HG02870 (cell line): Measurements from ENCODE around the gene NRXN3.

Experiments
- ATAC-seq: cut with Tn5 transposase; IDR thresholded peaks from one replicate; pipeline ENCODE4 v1.9.1; 2021; ENCODE audit warnings: mild to moderate bottlenecking, moderate library complexity; ENCODE audit not compliant: unreplicated experiment

NRXN3 gene

DNA sequence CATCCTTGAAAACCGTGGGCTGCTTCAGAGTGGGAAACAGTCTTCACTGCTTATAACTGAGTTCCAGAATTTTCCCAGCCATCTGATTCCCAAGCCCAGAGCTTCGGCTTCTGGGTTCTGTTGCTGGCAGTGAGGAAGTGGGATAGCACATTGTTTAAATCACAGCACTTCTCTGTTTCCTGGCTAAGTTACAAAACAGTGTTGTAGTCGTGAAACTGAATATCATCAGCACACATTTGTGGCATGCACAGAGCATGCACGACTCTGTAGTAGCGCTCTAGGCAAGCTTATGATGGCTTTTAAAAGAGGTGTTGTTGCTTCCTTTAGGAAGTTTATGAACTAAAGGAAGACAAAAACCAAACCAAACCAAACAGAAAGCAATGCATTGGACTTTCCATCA is 1005.5 kb downstream of the NRXN3 start:
- ATAC-seq: no peak

DNA sequence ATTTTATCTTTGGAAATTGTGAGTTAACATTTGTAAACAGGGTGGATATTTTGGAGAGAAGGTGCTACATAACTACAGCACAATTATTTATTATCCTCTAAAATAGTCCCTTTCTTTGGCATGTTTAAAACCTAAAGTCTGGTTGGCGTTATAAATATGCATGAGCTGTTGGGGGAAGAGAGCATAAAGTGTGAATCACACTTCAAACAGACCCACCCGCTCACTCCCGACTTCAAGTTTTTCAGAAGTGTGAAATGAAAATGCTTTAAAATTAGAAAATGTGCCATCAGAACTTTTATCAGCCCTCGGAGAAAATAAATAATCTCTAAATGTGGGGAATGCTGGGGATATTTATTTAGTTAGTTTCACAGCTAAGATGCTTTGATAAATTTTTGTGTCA is 1006.9 kb downstream of the NRXN3 start:
- ATAC-seq: no peak

DNA sequence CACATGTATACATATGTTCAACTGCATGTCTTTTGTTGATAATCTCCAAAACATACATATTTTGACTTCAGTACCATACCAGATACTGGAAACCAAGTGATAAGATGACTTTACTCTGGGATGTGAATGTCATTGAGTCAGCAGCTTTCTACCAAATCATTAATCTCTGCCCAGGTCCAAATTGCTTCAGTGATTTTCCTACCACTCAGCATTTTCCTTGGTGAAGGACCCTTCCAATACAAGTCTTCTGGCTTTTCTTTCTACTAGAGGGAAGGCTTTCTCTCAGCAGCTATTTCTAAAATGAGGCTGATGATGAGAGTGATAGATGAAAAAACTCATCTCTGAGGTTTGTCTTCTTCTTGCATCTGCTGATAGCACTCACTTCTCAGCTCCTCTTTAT is 1008.5 kb downstream of the NRXN3 start:
- ATAC-seq: no peak

DNA sequence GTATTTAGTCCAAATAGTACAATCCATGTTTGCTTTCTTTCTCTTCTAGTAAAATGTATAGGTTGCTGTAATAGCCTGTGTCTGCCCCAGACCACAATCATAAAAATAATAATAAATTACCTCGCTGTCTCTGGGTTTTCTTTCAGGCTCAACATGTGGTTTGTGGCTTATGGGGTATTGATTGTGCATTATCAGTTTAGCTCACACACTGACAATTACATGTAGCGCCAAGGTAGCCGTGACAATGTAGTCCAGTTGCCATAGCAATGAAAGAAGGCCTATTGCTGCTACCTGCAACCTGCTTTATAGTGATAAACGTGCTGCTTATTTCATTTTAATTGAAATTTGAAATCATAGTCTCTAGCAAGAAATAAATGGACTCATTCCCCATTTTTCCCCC is 1009.8 kb downstream of the NRXN3 start:
- ATAC-seq: no peak

DNA sequence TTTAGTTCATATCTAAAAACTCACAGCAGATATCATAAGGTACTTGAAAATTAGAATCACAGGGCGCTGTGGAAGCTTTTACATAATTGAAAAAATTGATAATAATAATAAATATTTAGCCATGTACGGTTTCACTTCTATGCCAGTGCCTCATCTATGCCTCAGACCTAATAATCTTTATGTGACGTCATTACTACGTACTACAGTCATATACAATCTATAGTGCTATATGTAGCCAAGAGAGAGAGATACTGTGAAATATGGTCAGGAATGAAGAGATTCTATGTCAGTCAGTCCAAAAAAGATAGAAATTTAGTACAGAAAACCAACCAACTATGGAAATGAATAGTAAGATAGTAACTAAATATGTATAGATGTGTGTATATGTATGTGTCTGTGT is 1010.5 kb downstream of the NRXN3 start:
- no peak for ATAC-seq

DNA sequence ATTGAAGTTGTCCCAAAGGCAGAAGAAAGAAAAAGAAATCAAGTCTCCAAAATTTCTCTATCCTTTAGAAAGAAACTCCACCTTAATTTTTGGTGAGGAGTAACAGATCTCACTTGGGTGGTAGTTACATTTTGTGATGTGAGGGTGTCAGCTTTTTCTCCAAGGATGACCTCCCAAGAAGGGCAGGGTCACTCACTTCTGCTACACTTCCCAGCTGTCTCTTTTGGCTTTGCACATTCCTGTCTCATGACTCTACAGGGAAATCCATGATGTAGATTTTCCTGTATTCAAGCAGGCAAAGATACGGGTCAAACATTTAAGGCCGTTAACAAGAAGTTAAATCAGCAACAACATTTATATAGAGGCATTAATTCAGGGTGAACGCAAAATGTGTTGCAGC is 1016.4 kb downstream of the NRXN3 start:
- ATAC-seq: no peak

DNA sequence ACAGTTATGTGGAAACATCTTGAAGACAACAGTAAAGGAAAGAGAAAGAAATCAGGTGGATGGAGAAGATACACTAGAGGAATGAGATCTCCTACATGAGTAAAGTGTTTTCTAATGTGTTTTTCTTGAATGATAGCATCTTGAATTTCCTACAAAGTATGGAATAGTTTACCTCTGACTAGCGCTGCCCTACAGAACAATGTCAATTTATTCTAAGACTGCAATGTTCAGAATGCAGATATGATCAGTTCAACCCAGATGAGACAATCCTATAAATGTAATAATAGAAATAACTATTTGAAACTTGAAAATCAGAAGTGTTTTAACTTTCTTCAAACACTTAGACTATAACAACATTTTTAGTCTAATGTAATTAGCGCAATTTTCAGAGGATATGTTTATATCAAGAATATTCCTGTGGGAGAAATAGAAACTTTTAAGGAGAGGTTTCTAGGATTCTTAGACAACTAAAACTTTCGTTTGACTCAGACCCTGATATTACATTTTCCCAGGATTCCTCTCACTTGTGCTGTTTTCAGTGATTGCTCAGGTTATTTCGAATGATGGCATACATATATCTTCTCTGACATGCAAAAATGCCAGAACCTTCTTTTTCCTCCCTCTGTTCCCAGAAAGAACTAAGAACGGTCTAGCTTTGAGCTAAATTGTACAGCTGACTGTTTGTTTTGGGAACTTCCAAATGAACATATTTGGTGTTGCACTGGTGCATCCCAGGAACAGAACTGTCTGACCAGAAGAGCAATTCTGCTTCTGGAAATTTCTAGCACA is 1023.7 kb downstream of the NRXN3 start:
- ATAC-seq: no peak

DNA sequence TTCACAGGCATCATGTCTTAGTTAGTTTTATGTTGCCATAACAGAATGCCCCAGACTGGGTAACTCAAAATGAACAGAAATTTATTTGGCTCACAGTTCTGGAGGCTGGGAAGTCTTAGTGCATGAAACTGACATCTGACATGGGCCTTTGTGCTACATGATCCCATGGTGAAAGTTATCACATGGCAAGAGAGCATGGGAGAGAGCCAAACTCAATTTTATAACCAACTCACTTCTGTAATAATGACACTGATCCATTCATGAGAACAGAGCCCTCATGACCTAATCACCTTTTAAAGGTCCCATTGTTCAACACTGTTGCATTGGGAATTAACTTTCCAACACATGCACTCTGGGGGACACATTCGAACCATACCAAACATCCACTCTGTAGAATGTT is 1026.0 kb downstream of the NRXN3 start:
- no peak for ATAC-seq

DNA sequence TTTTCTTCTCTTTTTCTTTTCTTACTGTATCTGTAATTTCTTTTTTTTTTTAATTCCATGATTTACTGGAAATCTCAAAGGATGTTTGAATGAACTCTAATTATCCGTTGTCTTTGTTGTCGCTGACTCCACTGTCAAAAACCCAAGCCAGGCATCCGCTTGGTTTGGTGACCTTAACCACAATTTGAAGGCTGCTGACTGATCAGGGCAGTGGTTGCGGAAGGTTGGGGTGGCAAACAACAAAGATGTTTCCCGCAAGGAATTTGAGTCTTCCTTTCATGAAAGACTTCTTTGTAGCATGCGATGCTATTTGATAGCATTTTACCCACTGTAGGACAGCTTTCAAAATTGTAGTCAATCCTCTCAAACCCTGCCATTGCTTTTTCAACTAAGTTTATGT is 1027.3 kb downstream of the NRXN3 start:
- ATAC-seq: no peak

DNA sequence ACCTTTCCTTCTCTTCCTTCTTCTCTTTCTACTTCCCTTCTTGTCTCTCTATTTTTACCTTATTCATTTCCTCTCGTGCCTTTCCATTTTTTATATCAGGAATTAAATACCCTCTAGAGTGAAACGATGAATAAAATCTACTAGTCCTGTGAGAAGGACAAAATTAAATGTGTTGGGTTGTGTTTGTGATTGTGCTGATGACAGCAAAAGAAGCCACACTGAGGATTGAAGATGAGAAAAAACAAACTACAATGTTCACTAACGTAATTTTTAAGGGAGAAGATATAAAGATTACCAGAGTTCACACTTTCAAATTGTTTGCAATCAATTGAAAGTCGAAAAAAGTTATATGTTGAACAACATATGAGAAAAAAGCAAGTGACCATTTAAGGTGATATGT is 1029.0 kb downstream of the NRXN3 start:
- no peak for ATAC-seq

DNA sequence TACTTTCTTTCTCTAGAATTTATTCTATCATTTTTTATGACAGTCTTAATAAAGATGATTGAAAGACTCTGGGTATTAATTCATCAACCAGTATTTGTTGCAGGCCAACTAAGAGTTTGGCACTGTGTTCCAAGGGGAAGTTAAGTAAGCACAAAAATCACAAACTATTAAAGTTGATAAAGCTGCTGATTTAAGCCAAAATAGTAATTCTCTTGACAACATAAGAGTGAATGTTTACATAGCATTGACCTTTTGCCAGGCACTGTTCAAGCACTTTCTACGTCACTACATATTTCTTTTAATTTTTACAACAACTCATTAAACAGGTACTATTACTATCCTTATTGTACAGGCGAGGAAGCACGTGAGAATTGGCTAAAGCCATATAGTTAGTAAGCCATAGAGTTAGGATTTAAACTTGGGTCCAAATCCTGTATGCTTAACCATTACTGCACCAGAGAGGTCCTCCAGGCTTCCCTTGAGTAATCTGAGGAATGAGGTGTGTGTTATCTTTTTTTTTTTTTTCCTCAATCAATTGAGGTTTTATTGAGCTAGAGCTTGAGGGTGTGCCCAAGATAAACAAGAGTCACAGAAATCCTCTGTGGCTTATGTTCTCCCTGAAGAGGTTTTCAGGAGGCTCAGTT is 1031.5 kb downstream of the NRXN3 start:
- ATAC-seq: no peak

DNA sequence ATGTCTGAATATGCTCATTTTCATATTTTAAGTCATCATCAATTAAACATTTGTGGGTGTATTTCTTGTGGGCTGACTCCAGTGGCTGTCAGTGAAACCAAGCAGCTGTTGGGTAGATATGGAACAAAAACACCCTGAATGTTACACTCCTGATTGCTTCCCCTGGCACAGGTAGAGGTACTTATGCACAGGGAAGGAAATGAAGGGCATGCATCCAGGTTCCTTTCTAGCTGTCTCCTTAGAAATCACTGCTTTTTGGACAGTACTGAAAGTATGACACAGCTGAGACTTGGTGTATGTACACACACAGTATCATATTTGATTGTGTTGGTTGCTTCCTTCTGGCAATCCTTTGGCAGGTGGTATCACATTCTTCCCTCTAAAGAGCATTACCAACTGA is 1034.4 kb downstream of the NRXN3 start:
- ATAC-seq: no peak

DNA sequence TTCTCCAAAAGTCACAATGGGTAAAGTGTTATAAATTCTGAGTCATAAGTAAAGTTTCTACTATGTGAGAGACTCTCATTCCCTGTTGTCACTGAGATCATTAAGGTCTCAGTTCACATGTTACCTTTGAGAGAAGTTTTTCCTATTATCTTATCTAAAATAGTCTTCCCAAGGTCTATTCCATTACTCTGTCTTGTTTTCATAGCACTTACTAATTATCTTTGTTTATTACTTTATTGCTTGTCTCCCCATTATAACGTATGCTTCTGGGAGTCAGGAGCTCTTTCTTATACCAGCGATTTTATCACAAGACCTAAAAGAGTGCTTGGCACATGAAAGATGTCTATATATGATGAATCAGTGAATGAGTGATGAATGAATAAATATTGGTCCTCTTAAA is 1039.2 kb downstream of the NRXN3 start:
- ATAC-seq: no peak

DNA sequence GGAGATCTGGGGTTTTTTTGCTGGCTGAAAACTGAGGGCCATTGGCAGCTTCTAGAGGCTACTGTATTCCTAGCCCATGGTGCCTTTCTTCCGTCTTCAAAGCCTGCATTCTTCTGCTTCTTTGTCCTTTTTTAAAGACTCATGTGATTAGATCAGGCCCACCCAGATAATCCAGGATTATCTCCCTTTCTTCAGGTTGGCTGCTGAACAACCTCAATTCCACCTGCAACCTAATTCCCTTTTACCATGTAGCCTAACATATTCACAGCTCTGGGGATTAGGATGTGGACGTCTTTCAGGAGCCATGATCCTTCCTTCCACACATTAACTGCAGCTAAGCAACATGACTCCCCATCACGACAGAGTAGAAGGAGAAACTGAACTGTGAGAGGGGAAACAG is 1055.6 kb downstream of the NRXN3 start:
- no peak for ATAC-seq

DNA sequence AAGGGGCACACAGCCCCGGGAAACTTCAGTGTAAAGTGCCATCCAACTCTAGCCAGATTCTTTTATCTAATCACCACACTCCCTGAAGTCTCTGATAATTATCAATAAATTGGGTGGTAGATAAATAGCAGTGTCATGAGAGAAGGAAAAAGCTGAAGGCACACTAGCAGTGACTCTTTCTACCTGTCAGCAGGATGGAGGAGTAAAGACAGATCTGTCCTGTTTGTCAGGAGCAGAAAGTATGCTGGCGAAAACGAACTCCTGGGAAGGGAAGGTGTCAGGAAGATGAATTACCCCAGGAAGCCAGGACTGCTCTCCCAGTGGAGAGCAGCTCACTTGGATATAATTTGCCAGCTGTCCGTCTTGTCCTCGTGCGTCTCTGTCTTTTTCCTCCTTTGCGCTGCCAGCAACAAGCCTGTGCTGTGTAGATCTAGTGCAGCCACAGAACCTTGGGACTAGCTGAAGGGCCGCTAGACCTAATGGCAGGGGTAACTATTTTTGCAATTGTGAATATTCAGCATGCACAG is 1059.3 kb downstream of the NRXN3 start:
- no peak for ATAC-seq

DNA sequence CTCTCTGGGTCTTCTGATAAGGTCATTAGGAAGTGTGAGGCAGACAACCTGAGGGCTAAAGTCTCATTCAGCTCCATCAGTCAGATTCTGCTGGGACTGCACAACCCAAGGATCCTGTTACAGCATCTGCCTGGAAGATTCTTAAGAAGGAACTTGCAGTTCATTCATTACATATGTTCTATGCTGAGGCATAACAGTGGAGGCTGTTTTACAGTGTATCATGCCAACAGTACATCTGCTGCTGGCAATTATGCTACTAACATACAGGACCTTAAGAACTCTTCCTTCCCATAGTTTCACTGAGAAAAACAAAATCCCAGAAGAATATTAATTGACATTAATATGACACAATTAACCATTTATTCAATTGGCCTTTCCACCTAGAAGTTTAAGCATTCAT is 1072.5 kb downstream of the NRXN3 start:
- ATAC-seq: no peak

DNA sequence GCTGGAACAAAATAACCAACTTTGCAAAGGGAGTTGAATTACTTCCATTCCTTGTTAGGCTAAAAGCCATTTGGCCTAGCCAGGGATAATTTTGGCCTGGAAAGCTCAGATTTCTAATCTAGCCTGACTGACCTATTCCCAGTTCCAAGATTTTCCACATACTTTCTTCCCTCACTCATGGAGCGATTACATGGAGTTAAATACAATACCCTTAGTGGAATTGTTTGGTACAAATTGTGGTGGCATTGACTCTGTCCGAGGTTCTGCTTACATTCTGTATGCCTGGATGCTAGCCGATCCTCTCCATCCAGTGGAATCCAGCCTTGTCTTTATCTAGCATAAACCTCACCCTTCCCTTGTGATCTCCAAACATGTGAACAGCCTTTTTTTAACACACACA is 1076.0 kb downstream of the NRXN3 start:
- ATAC-seq: no peak

DNA sequence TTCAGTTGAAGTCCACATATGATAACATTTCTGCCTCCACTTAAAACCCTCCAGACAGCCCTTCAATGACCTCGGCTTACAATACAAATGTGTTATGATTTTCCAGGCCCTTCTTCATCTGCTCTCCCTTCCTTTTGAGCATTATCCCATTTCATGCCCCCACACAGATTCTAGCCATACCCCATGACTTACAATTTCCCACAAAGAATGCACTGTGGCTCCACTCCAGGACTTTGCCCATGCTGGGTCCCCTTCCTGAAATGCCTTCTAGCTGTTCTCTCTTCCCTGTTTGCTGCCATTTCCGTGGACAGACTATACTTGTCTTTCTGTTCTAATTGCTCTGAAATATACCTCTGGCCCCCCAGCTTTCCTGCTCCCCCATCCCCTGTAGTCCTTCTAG is 1078.0 kb downstream of the NRXN3 start:
- ATAC-seq: no peak

DNA sequence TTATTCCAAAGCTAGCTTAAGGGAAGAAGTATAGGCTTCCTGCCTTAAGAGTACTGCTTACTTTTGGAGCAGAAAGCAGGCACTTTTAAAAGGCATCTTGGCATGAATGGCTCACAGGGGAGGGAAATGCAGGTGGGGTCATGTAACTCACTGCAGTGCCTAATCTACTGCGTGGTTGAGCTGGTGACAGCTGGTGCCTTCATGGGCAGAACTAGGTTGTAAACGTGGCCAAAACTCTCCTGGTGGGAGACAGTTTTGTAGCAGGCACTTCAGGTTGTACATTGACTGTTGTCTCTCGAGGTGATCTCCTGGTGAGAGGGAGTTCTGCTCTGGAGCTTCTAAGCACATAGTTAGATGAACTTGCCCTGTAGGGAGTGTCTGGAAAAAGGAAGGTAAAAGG is 1078.6 kb downstream of the NRXN3 start:
- no peak for ATAC-seq

DNA sequence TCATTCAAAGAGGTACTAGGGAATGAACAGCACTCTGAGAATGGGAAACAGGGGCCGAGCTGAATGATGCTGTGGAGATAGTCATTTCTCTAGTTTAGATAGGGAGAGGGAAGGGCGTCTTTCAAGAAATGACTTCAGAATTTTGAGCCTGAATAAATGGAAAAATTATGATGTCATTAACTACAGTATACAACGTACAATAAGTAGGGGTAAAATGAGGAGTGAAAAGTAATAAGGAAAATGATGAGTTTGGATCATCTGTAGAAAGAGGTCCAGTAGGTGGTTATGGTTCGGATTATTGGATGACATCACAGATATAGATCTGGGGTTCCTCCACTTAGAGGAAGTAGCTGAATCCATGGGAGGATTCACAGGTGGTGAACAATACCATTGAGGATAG is 1081.1 kb downstream of the NRXN3 start:
- no peak for ATAC-seq

DNA sequence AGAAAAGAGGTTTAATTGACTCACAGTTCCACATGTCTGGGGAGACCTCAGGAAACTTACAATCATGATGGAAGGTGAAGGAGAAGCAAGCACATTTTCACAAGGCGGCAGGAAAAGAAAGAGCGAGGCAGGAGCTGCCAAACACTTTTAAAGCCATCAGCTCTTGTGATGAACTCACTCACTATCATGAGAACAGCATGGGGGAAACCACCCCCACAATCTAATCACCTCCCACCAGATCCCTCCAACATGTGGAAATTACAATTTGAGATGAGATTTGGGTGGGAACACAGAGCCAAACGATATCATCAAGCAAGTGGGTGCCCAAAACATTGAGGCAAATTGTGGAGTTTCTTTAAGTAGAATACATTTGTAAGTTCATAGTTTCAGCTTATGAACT is 1083.4 kb downstream of the NRXN3 start:
- no peak for ATAC-seq

DNA sequence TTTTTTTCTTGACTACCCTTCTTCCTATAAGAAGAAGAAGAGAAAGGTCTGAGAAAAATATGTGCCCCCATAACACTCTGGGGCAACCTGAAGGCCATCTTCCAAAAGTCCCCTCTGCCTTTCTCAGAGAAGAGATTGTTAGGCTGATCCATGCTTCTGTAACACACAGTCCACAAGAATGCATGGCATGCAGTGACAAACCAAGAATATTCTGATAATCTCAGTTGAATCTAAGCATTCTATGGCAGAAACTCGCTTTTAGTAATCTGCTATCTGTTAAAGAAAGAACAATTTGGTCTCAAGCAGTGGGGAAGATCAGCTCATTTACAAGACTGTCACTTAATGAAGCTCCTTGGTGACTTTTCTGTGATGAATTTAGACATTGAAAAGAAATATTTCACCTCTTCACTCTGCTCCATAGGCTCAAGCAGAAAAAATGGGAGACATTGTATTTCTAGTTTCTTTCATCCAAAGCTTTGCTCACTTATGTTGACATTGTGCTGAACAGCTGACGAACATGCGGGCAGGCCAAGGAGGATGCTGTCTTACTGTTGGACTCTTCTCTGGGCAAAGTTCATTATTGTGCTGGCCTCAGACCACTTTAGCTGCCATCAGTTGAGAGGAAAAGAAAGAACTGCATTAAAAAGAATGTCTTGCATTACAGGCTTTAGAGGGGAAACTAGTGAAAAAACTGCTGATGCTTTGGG is 1084.0 kb downstream of the NRXN3 start:
- ATAC-seq: no peak
